Fibroblast of lung (primary cell): ENCODE measurements around the gene LRFN2.

ENCODE experiments used
- CTCF ChIP-seq, 2 donors: IDR thresholded peaks in 1 of 2; conservative IDR thresholded peaks in 1 of 2; 1 replicate in 1 of 2; 2 replicates in 1 of 2; pipeline ENCODE4 v1.5.1; 2011 to 2012; ENCODE audit warnings: low read length in 2 of 2, control low read depth in 1 of 2, inconsistent platforms in 1 of 2, low read depth in 1 of 2, mild to moderate bottlenecking in 1 of 2
- EZH2 ChIP-seq: IDR thresholded peaks from 2 replicates; pipeline ENCODE4 v1.5.1; 2012; ENCODE audit warnings: low read length, control low read depth, mild to moderate bottlenecking; ENCODE audit errors: missing control alignments

GRCh38 chr6:40541556-40542174 lies 45.5 kb downstream of the LRFN2 start:
- no peak for TF ChIP-seq CTCF (conservative IDR thresholded peaks at IDR 0.05 in 1 of 2, IDR thresholded peaks at IDR 0.05 in 1 of 2; ENCODE audit: low read depth in 1 of 2, low read length in 2 of 2)
- no peak for TF ChIP-seq EZH2
